Mucosa of stomach (tissue), 1 donor: Measurements from ENCODE around the gene OR5H6.

Experiments used
- H3K27me3 ChIP-seq: one replicate; pipeline ENCODE4 v1.7.0; 2013; ENCODE audit warnings: mild to moderate bottlenecking, low read length; ENCODE audit not compliant: control insufficient read depth, insufficient read depth
- H3K36me3 ChIP-seq: one replicate; pipeline ENCODE4 v1.7.0; 2013; ENCODE audit warnings: low read length; ENCODE audit not compliant: control insufficient read depth, insufficient read depth
- H3K4me1 ChIP-seq: one replicate; pipeline ENCODE4 v1.7.0; 2013; ENCODE audit warnings: mild to moderate bottlenecking, low read length; ENCODE audit not compliant: control insufficient read depth, insufficient read depth
- H3K4me3 ChIP-seq: one replicate; pipeline ENCODE4 v1.7.0; 2013; ENCODE audit warnings: low read length
- H3K9ac ChIP-seq: one replicate; pipeline ENCODE4 v1.7.0; 2013; ENCODE audit warnings: mild to moderate bottlenecking, low read length, moderate library complexity
- H3K9me3 ChIP-seq: one replicate; pipeline ENCODE4 v1.7.0; 2013; ENCODE audit warnings: mild to moderate bottlenecking, low read length, moderate library complexity; ENCODE audit not compliant: control insufficient read depth
- donor health status: Pancreatic carcinoma.

Gene OR5H6

GRCh38 chr3:98272126-98272525, 8.1 kb downstream of the OR5H6 start:
- H3K27me3 ChIP-seq, result no peaks in the 10 kb centered on the region
- H3K4me1 ChIP-seq, result no peaks in the 10 kb centered on the region
- no peak overlapping the region for H3K9ac ChIP-seq
- no peaks in the 10 kb centered on the region for H3K36me3 ChIP-seq
- H3K9me3 ChIP-seq, result no peaks in the 10 kb centered on the region
- no peak overlapping the region for H3K4me3 ChIP-seq

DNA sequence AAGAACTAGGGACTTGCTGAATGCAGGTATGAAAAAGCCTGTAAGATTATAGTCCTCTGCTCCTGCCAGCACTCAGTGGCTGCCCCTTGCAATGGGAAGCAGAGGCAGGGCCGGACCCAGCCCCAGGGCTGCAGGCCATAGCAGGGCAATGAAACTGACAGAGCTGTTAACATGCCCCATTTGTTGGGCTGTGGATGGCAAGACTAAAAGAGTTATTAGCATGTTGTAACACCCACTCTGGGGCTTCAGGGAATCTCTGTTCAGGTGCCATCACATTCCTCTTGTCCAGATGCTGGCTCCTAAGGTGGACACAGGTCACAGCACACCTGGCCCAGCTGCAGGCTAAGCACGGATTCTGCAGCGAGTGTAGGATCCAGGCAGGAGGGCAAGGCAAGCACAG, 10.9 kb downstream of the OR5H6 start:
- no peak overlapping the region for H3K9ac ChIP-seq
- no peaks in the 10 kb centered on the region for H3K4me1 ChIP-seq
- no peaks in the 10 kb centered on the region for H3K9me3 ChIP-seq
- no peaks in the 10 kb centered on the region for H3K36me3 ChIP-seq
- H3K4me3 ChIP-seq, result no peak overlapping the region
- H3K27me3 ChIP-seq, result no peaks in the 10 kb centered on the region

- Histone ChIP-seq H3K36me3 (no peaks in the 10 kb centered on the region), H3K9ac (no peak within 1 kb of the TSS), H3K9me3 (no peaks in the 10 kb centered on the region), H3K27me3 (no peaks in the 10 kb centered on the region), H3K4me3 (no peak within 1 kb of the TSS), H3K4me1 (no peaks in the 10 kb centered on the region)
Measured at GRCh38 chr3:98282205-98282604, 18.2 kb downstream of the OR5H6 start, which contains the start of gene OR5H2. OR5H2 (plus strand) TSS chr3:98282505; CDS start chr3:98282903, 398 bp downstream.

DNA sequence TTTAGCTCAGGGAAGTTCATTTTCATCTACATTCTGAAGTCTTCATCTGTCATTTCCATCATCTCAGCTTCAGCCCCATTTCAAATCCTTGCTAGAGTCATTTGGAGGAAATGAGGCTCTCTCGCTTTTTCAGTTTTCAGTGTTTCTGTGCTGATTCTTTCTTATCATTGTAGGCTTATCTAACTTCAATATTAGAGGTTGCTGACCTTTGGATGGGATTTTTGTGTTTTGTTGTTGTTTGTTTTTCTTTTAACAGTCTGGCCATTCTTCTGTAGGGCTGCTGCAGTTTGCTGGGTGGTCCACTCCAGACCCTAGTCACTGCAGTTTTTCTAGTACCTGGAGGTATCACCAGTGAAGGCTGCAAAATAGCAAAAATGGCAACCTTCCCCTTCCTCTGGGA, 26.9 kb downstream of the OR5H6 start:
- H3K9me3 ChIP-seq, result no peaks in the 10 kb centered on the region
- no peak overlapping the region for H3K9ac ChIP-seq
- no peak overlapping the region for H3K4me3 ChIP-seq
- no peaks in the 10 kb centered on the region for H3K4me1 ChIP-seq
- no peaks in the 10 kb centered on the region for H3K36me3 ChIP-seq
- H3K27me3 ChIP-seq, result no peaks in the 10 kb centered on the region

DNA sequence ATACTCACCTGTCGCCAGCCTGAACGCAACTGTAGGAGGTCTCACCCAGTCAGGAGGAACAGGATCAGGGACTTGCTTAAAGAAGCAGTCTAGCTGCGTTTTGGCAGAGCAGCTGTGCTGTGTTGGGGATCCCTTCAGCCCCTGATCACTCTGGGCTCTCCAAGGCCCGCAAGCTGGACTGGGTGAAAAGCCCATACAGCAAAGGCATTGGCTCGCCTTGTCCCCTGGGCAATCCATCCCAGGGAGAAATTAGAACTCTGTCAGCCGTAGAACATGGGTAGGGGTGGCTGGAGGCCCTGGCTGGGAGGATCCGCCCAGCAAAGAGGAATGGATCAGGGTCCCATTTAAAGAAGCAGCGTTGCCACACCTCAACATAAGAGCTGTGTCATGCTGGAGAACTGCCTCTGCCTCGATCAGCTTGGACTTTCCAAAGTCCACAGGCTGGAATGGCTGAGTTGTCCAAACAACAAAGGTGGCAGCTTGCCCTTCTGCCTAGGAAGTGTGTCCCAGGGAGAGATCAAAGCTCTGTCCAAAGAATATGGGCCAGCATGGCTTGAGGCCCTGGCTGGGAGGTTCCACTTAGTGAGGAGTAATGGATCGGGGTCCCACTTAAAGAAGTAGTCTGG, 27.4 kb downstream of the OR5H6 start:
- Histone ChIP-seq H3K4me1 (no peaks in the 10 kb centered on the region), H3K9ac (no peak overlapping the region), H3K4me3 (no peak overlapping the region), H3K27me3 (no peaks in the 10 kb centered on the region), H3K36me3 (no peaks in the 10 kb centered on the region), H3K9me3 (no peaks in the 10 kb centered on the region)
